Stimulated activated effector memory CD8-positive, alpha-beta T cell treated with anti-CD3 and anti-CD28 coated beads, Interleukin-12 subunit alpha, Interleukin-12 subunit beta, amount 100 ng/mL, for 72 hours (primary cell): Measurements from ENCODE around the gene TLCD3A.

Experiments
- ATAC-seq: fragments of 150-1000 bp; cut with Tn5 transposase; 2 replicates; pipeline ENCODE4 v1.10.0; 2021
- DNase-seq, 2 donors: peaks; one replicate each; pipeline ENCODE4 v3.0.0; 2021 to 2022; ENCODE audit warnings: low spot score in 2 of 2
- H3K27ac Mint-ChIP-seq: one replicate; pipeline ENCODE4 v1.8.0; 2022; ENCODE audit warnings: mild to moderate bottlenecking, mixed read lengths
- H3K36me3 Mint-ChIP-seq: one replicate; pipeline ENCODE4 v1.8.0; 2022; ENCODE audit warnings: mild to moderate bottlenecking, mixed read lengths
- H3K4me1 Mint-ChIP-seq: one replicate; pipeline ENCODE4 v1.8.0; 2022; ENCODE audit warnings: mixed read lengths
- H3K4me3 Mint-ChIP-seq: one replicate; pipeline ENCODE4 v1.8.0; 2022; ENCODE audit warnings: mild to moderate bottlenecking, mixed read lengths
- H3K9me3 Mint-ChIP-seq: one replicate; pipeline ENCODE4 v1.8.0; 2022; ENCODE audit warnings: mixed read lengths

The TLCD3A gene

DNA sequence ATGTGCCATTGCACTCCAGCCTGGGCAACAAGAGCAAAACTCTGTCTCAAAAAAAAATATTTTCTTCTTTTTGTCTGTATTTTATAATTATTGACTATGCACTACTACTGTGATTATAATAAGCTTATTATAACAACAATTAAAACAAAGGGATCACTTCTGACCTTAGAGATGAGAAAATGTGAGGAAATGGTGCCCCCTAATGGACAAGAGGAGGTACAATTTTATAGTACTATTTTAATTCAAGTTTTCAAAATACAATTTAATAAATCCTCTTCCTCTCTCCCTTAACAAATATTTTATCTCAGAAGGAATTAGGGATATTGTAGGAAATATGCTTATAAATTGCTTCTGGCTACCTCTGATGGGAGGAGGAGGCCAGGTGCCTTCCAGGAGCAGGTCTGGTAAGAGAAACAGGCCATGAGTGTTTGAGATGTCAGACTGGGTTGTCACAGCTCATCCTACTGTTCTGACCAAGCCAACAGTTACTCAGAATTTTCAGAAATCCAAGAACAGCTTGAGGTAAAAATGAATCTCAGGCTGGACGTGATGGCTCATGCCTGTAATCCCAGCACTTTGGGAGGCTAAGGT, 31.8 kb upstream of the TLCD3A start:
- H3K27ac Mint-ChIP-seq = no peak overlapping the region
- peaks cover 10% of the 10 kb centered on the region for H3K4me1 Mint-ChIP-seq
- peaks cover 57% of the 10 kb centered on the region for H3K36me3 Mint-ChIP-seq
- DNase-seq (no peak), ATAC-seq (no peak)
- no peak overlapping the region for H3K4me3 Mint-ChIP-seq
- H3K9me3 Mint-ChIP-seq = no peaks in the 10 kb centered on the region

DNA sequence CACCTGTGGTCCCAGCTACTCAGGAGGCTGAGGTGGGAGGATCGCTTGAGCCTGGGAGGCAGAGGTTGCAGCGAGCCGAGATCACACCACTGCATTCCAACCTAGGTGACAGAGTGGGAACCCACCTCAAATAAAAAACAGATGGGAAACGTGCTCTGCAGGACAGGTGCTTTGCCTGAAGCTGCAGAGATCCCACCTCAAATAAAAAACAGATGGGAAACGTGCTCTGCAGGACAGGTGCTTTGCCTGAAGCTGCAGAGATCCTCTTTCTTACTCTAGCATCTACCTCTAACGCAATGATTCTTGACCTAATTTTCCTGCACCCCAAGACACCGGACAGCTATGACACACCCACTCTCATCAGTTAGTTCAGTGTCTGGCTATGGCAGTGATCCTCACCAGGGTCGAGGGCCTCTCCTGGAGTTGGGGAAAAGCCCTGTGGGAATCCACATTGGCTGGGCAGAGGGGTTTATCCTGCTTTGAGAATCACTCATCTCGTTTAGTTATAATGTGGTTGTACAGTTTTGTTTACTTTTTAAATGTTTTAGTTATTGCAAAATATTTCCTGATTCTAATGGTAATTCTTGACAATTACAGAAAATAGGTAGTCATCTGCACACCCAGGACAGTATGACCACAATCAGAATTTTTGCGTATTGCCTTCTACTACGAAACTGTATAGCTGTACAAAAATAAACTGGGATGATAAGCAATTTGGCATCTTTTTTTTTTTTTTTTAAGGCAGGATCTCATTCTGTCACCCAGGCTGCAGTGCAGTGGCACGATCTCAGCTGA, 29.1 kb upstream of the TLCD3A start:
- peak overlapping the region; percentile 55 for H3K27ac Mint-ChIP-seq

DNA sequence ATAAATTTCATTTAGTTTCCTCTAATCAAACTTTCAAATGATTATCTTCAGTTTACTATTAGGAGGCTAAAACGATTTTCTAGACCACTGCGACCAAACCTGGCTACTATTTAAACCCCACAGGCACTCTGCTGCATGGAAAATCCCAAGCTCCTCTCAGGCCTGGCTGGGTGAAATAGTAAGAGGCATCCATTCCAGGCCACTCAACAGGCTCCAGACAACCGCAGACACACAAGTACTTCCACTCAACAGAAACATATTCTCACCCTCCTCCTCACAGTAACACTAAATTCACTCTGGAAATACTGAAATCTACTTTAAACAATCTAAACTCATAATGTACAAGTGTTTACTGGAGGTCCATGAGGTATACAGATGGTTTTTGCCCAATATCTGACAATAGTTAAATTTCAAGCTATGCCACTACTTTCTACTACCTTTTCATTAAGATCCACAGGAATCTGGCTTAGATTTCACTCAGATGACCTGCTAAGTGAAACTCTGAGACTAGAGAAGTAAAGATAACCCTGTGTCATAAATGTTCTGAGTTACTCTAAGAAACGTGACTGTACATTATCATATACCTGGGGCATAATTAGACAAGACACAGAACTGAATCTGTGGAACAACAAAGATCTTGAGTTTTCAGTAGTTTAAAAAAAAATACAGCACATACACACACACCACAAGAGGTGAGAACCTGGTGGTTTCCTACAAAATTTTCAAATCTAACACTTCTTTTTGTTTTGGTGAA, 28.1 kb upstream of the TLCD3A start:
- H3K9me3 Mint-ChIP-seq = no peaks in the 10 kb centered on the region
- no peak overlapping the region for H3K4me3 Mint-ChIP-seq
- DNase-seq (no peak), ATAC-seq (no peak)
- peaks cover 16% of the 10 kb centered on the region for H3K4me1 Mint-ChIP-seq
- H3K36me3 Mint-ChIP-seq = peaks cover 59% of the 10 kb centered on the region
- peak overlapping the region; percentile 55 for H3K27ac Mint-ChIP-seq

More for the DNA sequence above, 29.1 kb upstream of the TLCD3A start:
- ATAC-seq (no peak), DNase-seq (no peak)
- no peaks in the 10 kb centered on the region for H3K9me3 Mint-ChIP-seq
- H3K36me3 Mint-ChIP-seq = peaks cover 57% of the 10 kb centered on the region
- no peak overlapping the region for H3K4me3 Mint-ChIP-seq
- H3K4me1 Mint-ChIP-seq = peaks cover 6% of the 10 kb centered on the region

DNA sequence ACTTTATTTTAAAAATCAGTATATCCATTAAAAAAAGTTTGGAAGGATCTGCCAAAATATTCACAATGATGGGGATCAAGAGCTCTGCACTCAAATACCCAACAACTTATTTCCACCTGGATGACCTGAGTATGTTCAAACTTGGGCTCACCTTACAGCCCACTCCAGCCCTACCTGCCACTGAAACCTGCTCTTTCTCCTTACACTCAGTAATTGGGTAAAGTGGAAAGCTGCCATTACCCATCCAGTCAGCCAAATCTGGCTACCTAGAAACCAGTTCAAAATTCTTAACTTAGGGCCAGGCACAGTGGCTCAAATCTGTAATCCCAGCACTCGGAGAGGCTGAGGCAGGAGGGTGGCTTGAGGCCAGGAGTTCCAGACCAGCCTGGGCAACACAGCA, 27.4 kb upstream of the TLCD3A start:
- Mint-ChIP-seq H3K4me1 (peaks cover 20% of the 10 kb centered on the region), H3K27ac (peak overlapping the region; percentile 55), H3K9me3 (no peaks in the 10 kb centered on the region), H3K4me3 (no peak overlapping the region), H3K36me3 (peaks cover 62% of the 10 kb centered on the region)
- DNase-seq (no peak), ATAC-seq (no peak)

DNA sequence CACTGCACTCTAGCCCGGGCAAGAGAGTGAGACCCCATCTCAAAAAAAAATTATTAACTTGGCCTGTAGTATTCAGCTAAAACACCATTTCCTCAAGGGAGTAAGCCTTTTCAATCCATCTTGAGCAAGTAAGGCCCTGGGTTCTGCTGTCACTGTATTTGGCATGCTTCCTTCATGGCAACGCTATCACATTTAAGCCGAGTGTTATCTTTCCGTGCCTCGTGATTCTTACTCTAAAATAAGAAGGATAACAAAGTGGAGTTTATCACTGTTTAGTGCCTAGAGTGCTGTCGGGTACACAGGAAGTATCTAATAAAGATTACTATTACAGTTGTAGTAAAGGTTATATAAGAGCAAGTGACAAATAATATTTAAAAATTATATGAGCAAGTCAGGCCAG, 26.5 kb upstream of the TLCD3A start:
- Mint-ChIP-seq H3K4me3 (no peak overlapping the region), H3K9me3 (no peaks in the 10 kb centered on the region), H3K27ac (peak overlapping the region; percentile 55), H3K36me3 (peaks cover 66% of the 10 kb centered on the region), H3K4me1 (peaks cover 20% of the 10 kb centered on the region)
- ATAC-seq (no peak), DNase-seq (no peak)

DNA sequence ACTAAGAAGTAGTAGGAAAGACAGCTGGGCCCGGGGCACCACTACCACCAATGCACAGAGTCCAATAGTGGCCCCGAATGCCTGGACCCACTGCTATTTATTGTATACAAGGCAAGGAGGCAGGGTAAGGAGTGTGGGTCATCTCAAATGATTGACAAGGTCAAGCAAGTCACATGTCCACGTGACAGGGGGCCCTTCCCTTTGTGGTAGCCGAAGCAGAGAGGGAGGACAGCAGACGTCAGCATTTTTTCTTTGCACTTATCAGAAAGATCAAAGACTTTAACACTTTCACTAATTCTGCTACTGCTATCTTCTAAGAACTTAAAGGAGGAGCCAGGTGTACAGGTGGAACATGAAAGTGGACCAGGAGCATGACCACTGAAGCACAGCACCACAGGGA, 24.3 kb upstream of the TLCD3A start:
- Mint-ChIP-seq H3K4me3 (no peak overlapping the region), H3K27ac (peak overlapping the region; percentile 52), H3K9me3 (no peaks in the 10 kb centered on the region), H3K36me3 (peaks cover 73% of the 10 kb centered on the region), H3K4me1 (peaks cover 27% of the 10 kb centered on the region)
- DNase-seq = no peak
- no peak for ATAC-seq

DNA sequence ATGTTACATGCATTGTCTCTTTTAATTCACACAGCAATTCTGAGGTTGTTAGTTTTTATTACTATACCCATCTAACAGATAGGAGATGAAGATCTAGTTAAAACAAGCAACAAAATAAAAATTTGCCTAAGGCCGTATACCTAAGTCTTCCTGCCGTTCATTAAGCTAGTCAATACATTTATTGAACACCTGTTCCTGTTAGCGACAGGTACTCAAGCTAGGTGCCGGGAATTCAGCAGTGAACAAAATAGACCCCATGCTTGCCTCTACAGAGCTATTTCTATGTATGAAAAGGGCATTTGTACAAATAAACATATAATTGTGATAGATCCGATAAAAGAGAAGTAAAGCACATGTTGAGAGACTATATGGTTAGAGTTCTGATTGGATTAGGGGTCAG, 14.3 kb upstream of the TLCD3A start:
- no peak for DNase-seq
- Mint-ChIP-seq H3K36me3 (no peaks in the 10 kb centered on the region), H3K27ac (no peak overlapping the region), H3K4me1 (peaks cover 8% of the 10 kb centered on the region), H3K4me3 (no peak overlapping the region), H3K9me3 (no peaks in the 10 kb centered on the region)
- ATAC-seq = no peak

DNA sequence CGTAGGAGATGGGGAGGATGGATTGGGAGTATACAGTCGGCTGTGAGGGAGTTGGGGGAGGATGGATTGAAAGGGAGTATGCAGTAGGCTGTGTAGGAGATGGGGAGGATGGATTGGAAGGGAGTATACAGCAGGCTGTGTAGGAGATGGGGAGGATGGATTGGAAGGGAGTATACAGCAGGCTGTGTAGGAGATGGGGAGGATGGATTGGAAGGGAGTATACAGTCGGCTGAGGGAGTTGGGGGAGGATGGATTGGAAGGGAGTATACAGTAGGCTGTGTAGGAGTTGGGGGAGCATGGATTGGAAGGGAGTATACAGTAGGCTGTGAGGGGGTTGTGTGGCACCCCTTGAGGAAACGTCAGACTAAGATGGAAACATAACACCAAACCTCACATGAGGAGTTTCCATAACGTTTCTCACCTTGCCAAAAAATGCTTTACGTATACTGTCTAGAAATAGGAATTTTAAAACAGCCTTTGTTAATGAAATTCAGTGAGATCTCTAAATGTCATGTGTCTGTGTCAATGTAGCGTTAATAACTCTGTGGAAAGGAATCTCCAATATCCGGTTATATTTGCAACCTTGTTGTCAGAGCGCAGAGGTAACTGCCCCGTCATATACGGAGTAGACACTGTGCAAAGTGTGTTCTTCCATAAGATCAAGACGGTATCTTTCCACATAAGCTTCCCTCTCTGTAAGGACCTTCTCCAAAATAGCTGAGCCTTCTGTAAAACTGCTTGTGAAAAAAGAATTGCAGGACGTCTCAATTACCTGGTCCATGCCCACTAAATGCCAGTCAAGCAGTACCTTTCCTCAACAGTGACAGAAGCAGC, 11.5 kb upstream of the TLCD3A start:
- Mint-ChIP-seq H3K4me3 (no peak overlapping the region), H3K9me3 (no peaks in the 10 kb centered on the region), H3K27ac (no peak overlapping the region), H3K36me3 (no peaks in the 10 kb centered on the region), H3K4me1 (no peaks in the 10 kb centered on the region)
- ATAC-seq = no peak
- no peak for DNase-seq

DNA sequence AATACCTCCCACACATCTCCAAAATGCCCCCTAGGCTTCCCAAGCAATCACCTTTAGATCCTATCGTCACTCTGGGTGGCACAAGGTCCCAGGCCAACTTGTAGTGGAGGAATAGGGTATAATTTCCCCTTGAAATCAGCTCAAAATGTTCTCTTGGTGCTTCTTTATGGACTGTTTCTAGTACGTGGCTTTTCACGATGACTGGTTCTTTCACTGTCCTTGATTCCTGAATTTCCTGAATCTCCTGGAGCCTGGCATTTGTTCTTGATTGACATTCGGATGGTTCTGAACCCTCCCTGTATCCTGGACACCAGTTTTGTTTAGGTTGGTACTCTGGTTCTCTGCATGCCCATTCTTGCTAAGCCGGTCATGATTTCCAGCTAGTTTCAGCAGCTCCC, 10.9 kb upstream of the TLCD3A start:
- H3K4me3 Mint-ChIP-seq = no peak overlapping the region
- ATAC-seq (no peak), DNase-seq (no peak)
- H3K9me3 Mint-ChIP-seq = no peaks in the 10 kb centered on the region
- H3K27ac Mint-ChIP-seq = no peak overlapping the region
- H3K4me1 Mint-ChIP-seq = no peaks in the 10 kb centered on the region
- no peaks in the 10 kb centered on the region for H3K36me3 Mint-ChIP-seq

DNA sequence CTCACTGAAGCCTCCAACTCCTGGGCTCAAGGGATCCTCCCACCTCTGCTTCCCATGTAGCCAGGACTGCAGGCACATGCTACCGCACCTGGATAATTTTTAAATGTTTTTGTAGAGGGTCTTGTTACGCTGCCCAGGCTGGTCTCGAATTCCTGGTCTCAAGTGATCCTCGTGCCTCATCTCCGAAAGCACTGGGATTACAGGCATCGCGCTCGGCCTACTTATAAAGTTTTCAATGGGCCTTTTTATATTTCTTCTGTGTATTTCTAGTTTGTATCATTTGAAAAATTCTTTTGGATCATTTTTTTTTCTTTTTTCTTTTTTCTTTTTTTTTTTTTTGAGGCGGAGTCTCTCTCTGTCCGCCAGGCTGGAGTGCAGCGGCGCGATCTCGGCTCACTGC, 7.3 kb upstream of the TLCD3A start:
- DNase-seq (no peak), ATAC-seq (no peak)
- H3K4me1 Mint-ChIP-seq = no peaks in the 10 kb centered on the region
- no peaks in the 10 kb centered on the region for H3K9me3 Mint-ChIP-seq
- H3K27ac Mint-ChIP-seq = no peak overlapping the region
- H3K4me3 Mint-ChIP-seq = no peak overlapping the region
- no peaks in the 10 kb centered on the region for H3K36me3 Mint-ChIP-seq

DNA sequence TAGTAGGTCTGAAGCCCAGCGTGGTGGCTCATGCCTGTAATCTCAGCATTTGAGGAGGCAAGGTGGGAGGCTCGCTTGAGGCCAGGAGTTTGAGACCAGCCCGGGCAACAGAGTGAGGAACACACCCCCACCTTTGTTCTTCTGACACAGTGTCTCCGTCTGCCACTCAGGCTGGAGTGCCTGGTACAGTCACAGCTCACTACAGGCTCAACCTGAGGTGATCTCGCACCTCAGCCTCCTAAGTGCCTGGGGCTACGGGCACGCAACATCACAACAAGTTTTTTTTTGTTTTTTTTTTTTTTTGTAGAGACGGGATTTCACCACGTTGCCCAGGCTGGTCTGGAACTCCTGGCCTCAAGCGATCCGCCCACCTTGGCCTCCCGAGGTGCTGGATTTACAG, 6.7 kb upstream of the TLCD3A start:
- no peaks in the 10 kb centered on the region for H3K36me3 Mint-ChIP-seq
- ATAC-seq (no peak), DNase-seq (no peak)
- no peak overlapping the region for H3K4me3 Mint-ChIP-seq
- no peaks in the 10 kb centered on the region for H3K4me1 Mint-ChIP-seq
- H3K27ac Mint-ChIP-seq = no peak overlapping the region
- no peaks in the 10 kb centered on the region for H3K9me3 Mint-ChIP-seq

DNA sequence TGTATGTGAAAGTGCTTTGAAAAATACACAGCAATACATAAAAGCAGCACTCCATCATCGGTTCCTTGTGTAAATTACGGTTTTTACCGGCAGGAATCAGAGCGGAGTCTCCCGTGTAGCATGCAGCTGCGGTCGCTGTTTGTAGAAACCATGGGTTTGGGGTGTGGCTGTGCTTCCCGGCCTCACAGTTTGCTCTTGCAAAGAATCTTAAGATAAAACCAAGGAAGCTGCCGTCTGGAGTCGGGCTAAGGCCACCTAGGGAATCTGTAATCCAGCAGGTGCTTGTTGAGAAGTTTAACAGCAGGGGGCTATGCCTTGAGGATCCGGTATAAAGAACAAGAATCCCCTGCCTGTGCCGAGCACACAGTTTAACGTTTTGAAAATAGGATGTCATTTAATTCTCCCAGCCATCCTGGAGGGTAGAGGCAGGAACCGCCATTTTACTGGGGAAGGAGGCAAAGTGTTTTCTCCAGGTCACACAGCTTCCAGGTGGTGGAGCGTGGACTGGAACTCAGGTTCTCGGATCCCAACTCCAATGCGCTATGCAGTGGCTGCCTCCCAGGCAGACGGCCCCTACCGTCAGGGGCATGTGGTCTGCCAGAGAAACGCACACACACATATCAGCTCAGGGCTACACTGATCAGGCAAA, 6.0 kb upstream of the TLCD3A start:
- no peak overlapping the region for H3K27ac Mint-ChIP-seq
- no peak overlapping the region for H3K4me3 Mint-ChIP-seq
- H3K4me1 Mint-ChIP-seq = no peaks in the 10 kb centered on the region
- DNase-seq (no peak), ATAC-seq (no peak)
- H3K36me3 Mint-ChIP-seq = no peaks in the 10 kb centered on the region
- H3K9me3 Mint-ChIP-seq = no peaks in the 10 kb centered on the region

DNA sequence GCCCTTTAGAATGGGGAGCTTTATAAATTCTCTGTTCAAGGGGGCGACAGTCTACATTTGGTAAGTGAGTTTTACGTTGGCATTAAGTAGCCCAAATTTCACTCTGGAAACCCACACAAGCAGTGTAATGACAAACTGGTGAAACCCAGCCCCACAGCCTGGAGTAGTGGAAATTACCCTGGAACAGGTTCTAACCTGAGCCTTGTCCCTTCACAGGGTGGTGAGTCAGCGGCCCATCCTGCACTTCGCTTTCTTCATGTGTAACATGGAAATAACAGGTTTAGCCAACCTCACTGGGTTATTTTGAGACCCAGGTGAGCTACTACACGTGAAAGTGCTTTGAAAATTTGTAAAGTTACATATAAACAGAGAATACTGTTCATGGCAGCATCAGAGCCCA, 3.5 kb upstream of the TLCD3A start:
- DNase-seq (no peak), ATAC-seq (no peak)
- Mint-ChIP-seq H3K27ac (no peak overlapping the region), H3K4me1 (peaks cover 12% of the 10 kb centered on the region), H3K9me3 (no peaks in the 10 kb centered on the region), H3K36me3 (peaks cover 13% of the 10 kb centered on the region), H3K4me3 (no peak overlapping the region)

DNA sequence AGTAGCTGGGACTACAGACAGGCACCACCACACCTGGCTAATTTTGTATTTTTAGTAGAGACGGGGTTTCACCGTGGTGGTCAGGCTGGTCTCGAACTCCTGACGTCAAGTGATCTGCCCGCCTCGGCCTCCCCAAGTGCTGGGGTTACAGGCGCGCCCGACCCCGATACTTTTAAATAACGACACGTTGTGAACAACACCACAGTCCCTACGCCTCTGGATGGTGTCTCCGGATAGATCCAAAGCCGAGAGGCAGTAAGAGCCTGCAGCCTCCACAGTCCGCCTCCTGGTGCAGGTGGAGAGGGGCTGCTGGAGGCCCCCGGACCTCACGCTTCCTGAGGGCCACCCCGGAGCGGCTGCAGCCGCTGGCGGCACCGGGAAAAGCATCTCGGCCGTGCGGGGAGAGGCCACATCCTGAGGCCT, 741 bp upstream of the TLCD3A start:
- Mint-ChIP-seq H3K9me3 (no peaks in the 10 kb centered on the region), H3K36me3 (peaks cover 38% of the 10 kb centered on the region), H3K4me1 (peaks cover 16% of the 10 kb centered on the region), H3K4me3 (peak overlapping the region; percentile 68), H3K27ac (peak overlapping the region; percentile 80)
- DNase-seq = no peak
- peak; percentile 31 for ATAC-seq
